ENCODE results near the gene SMAD1.

The SMAD1 gene

DNA sequence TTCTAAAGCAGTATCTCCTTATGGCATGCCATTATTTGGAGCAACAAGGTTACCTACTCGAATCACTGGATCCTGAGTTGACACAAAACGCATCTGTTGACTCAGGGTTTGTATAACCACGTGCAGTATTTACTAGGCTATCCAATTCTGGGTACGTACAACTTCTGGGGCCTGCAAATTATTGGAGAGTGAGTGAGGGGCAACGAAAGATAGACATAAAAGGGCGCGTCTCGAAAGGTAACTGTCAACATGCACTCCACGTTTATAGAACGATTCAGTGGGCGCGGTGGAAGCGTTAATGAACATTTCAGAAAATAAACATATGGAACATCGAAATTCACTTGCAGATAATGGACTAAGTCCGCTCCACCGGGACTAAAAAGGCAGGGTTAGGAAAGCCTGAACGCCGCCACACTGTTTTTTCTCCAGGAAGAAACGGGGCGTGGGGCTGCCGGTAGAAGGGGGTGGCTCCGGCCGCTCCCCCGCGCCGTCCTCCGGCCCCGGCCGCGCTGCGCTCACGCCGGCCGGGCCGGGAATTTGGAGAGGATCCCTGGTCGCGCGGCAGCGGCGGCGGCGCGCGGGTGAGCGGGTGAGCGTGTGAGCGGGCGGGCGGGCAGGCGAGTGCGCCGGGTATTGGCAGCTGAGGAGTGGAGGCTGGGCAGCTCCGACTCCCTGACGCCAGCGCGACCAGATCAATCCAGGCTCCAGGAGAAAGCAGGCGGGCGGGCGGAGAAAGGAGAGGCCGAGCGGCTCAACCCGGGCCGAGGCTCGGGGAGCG lies at the start of gene SMAD1:
TSS of gene SMAD1 (plus strand) at position 690 of the 778 bp plus-strand sequence. CDS start 32,761 bp downstream, outside the sequence.
- peak; percentile 86 for DNase-seq (ENCODE audit: low read depth, low spot score)
- H3K4me3 ChIP-seq (ENCODE audit: low read depth, low read length), result peak within 1 kb of the TSS; percentile 72
- in situ Hi-C loops (cut with HindIII; ENCODE audit: low sequenced_read_pairs), result no loop called here
- TF ChIP-seq, protein P1, sequence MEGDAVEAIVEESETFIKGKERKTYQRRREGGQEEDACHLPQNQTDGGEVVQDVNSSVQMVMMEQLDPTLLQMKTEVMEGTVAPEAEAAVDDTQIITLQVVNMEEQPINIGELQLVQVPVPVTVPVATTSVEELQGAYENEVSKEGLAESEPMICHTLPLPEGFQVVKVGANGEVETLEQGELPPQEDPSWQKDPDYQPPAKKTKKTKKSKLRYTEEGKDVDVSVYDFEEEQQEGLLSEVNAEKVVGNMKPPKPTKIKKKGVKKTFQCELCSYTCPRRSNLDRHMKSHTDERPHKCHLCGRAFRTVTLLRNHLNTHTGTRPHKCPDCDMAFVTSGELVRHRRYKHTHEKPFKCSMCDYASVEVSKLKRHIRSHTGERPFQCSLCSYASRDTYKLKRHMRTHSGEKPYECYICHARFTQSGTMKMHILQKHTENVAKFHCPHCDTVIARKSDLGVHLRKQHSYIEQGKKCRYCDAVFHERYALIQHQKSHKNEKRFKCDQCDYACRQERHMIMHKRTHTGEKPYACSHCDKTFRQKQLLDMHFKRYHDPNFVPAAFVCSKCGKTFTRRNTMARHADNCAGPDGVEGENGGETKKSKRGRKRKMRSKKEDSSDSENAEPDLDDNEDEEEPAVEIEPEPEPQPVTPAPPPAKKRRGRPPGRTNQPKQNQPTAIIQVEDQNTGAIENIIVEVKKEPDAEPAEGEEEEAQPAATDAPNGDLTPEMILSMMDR (IDR thresholded peaks at IDR 0.05; ENCODE audit: low read depth, low read length), result no peak

DNA sequence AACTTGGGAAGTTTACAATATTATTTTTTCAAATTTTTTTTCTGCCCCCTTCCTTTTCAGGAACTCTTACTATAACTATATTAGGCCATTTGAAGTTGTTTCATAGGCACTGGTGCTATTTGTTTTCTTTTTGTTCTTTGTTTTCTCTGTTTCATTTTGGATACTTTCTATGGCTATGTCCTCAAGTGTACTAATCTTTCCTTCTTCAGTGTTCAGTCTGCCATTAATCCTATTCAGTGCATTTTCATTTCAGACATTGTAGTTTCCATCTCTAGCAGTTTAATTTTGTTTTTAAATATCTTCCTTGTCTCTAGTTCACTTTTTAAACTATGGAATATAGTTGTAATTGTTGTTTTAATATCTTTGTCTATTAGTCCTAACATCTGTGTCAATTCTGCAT lies 48.0 kb upstream of the SMAD1 start:
- TF ChIP-seq, protein P1 (IDR thresholded peaks at IDR 0.05; ENCODE audit: low read depth, low read length), result no peak
- H3K4me3 ChIP-seq (ENCODE audit: low read depth, low read length), result no peak overlapping the region
- in situ Hi-C loops (cut with HindIII; ENCODE audit: low sequenced_read_pairs), result no loop called here
- no peak for DNase-seq (ENCODE audit: low read depth, low spot score)

DNA sequence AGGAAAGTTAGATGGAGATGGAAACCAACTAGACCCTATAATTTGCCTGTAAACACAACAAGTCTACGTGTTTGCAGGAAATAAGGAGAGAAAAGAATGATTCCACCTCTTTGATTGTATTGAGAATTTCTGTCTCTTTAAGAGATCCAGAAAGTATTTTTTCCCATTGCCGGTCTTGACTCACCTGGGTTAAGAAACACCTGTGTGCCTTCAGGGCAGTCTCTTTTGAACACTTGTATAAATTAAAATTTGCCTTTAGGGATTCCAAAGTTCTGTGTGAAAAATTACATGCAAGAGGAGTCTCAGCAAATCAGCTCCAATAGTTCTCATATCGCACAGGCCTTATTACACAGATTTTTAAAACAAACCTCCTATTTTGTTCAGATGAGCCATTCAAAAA lies 46.0 kb upstream of the SMAD1 start:
- TF ChIP-seq, protein P1 (IDR thresholded peaks at IDR 0.05; ENCODE audit: low read depth, low read length), result no peak
- in situ Hi-C loops (cut with HindIII; ENCODE audit: low sequenced_read_pairs), result no loop called here
- no peak for DNase-seq (ENCODE audit: low read depth, low spot score)
- H3K4me3 ChIP-seq (ENCODE audit: low read depth, low read length), result no peak overlapping the region

DNA sequence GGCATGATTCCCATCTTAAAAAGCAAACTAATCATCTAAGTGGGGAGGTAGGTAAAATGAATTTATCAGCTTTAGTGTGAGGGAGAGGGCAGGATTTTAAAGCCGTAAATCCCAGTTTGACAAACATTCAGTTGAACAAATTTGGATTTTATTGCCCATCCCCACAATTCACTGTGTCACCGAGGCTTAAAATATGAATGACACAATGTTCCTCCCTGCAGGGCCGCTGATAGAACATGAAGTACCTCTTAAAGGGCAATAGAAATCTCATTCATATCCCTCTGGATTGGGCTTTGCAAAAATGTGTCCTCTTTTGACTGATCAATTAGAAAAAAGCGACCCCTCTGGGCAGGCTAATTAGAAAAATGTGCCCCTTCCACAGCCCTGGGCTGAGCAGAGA lies 45.5 kb upstream of the SMAD1 start:
- no peak overlapping the region for H3K4me3 ChIP-seq (ENCODE audit: low read depth, low read length)
- TF ChIP-seq, protein P1 (IDR thresholded peaks at IDR 0.05; ENCODE audit: low read depth, low read length), result no peak
- in situ Hi-C loops (cut with HindIII; ENCODE audit: low sequenced_read_pairs), result no loop called here

DNA sequence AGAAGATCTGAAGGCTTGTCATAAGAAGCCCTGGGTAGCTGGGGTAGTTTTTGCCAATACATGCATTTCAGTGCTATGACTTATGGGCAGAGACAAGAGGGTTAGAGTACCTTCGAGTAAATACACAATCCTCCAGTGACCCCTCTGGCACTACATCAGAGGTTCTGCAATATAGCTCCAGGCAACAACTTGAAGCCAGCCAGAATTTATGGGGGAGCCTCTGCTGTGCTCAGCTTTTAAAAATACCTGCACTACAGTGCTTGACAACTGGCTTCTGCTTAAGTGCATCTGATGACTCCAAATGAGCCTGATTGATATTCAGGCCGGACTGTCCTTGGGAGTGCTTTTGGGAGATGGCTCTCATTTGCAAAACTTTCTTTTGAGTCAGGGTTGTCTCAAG lies 44.9 kb upstream of the SMAD1 start:
- H3K4me3 ChIP-seq (ENCODE audit: low read depth, low read length), result no peak overlapping the region
- TF ChIP-seq, protein P1 (IDR thresholded peaks at IDR 0.05; ENCODE audit: low read depth, low read length), result no peak
- no peak for DNase-seq (ENCODE audit: low read depth, low spot score)
- in situ Hi-C loops (cut with HindIII; ENCODE audit: low sequenced_read_pairs), result no loop called here

More for the DNA sequence above, 45.5 kb upstream of the SMAD1 start:
- no peak for DNase-seq (ENCODE audit: low read depth, low spot score)

DNA sequence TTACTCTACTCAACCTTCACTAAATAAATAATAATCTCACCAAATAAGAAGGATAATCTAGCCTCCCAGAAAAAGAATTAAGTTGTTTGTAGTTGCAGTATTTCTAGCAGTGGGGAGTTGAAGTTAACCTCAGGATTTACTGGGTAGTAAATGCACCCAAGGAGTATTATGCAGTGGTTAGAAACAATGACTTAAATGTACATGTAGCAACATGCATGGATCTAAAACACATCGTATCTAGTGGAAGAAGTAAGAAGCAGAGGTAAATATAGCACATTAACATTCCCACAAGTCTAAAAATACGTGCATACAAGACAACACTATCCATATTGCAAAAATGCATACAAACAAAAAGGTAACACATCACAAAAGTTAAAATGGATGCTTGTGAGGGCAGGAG lies 44.2 kb upstream of the SMAD1 start:
- in situ Hi-C loops (cut with HindIII; ENCODE audit: low sequenced_read_pairs), result no loop called here
- H3K4me3 ChIP-seq (ENCODE audit: low read depth, low read length), result no peak overlapping the region
- TF ChIP-seq, protein P1 (IDR thresholded peaks at IDR 0.05; ENCODE audit: low read depth, low read length), result no peak
- DNase-seq (ENCODE audit: low read depth, low spot score), result no peak
